HCT116 (cell line): Measurements from ENCODE around the gene SPRR5.

Experiments used
- CTCF ChIP-seq, 3 experiments: fragments of 200-600 bp in 1 of 3; sonication (generic) in 1 of 3; IDR thresholded peaks in 2 of 3; conservative IDR thresholded peaks in 1 of 3; 2 replicates each; pipeline ENCODE4 v1.5.1; 2012 to 2017; ENCODE audit warnings: low read depth in 2 of 3, low read length in 2 of 3, antibody characterized with exemption in 1 of 3, borderline replicate concordance in 1 of 3, control low read depth in 1 of 3, mild to moderate bottlenecking in 1 of 3, mixed read lengths in 1 of 3, mixed run types in 1 of 3, moderate library complexity in 1 of 3; ENCODE audit not compliant: insufficient read depth in 1 of 3
- MAX ChIP-seq: IDR thresholded peaks from 2 replicates; pipeline ENCODE4 v1.6.1; 2012
- TF ChIP-seq, protein P1 (sequence below): IDR thresholded peaks from 2 replicates; pipeline ENCODE4 v1.6.1; 2012

- no peak for TF ChIP-seq CTCF (IDR thresholded peaks at IDR 0.05 in 2 of 3, conservative IDR thresholded peaks at IDR 0.05 in 1 of 3; ENCODE audit: borderline replicate concordance in 1 of 3, insufficient read depth in 1 of 3, low read depth in 2 of 3, low read length in 2 of 3)
- TF ChIP-seq, protein P1, sequence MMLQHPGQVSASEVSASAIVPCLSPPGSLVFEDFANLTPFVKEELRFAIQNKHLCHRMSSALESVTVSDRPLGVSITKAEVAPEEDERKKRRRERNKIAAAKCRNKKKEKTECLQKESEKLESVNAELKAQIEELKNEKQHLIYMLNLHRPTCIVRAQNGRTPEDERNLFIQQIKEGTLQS, result no peak
- no peak for TF ChIP-seq MAX
Observed at GRCh38 chr1:152924191-152924590, 22.8 kb upstream of the SPRR5 start.
